ENCODE data around the gene JUN. TPM values are rescaled to one million over a fixed set of nuclear protein-coding genes. Genes with fewer than 3 reads are reported as not detected.

JUN gene
- total and polyA plus RNA-seq, 2 of the 13 experiments (the other 11 are each of a cell fraction or from before 2014, with no cell fraction given): 18.2 to 22.3 TPM

DNA sequence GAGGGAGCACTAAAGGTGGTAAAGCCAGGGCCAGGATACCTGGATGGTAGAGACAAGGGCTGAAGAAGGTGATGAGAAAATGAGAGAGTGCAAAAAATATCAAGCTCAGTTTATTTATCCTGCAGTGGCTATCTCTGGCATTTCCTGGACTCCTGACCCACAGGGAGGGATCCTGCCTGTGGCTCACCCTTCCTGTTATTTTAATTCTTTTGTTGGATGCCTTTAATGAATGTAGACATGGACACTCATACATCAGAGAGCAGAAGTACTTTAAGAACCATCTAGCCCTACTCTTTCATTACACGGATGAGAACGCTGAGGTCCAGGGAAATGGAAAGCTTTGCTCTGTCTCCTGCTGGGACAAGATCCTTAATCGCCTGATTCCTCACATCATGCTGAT, 20.6 kb downstream of the JUN start (continued):
- TF ChIP-seq CHD4 (IDR thresholded peaks at IDR 0.05; ENCODE audit: borderline replicate concordance, low read length) (no peak), ZNF552 (CRISPR knock-in tag; IDR thresholded peaks at IDR 0.05; ENCODE audit: borderline replicate concordance) (no peak), ZNF24 (IDR thresholded peaks at IDR 0.05) (no peak), JUND (CRISPR knock-in tag; IDR thresholded peaks at IDR 0.05) (no peak), REPIN1 (CRISPR knock-in tag; IDR thresholded peaks at IDR 0.05; ENCODE audit: borderline replicate concordance, low read depth) (no peak), KLF15 (CRISPR knock-in tag; IDR thresholded peaks at IDR 0.05; ENCODE audit: borderline replicate concordance) (no peak), RFXAP (CRISPR knock-in tag; IDR thresholded peaks at IDR 0.05; ENCODE audit: borderline replicate concordance) (no peak), ZNF772 (CRISPR knock-in tag; IDR thresholded peaks at IDR 0.05) (no peak), NFATC3 (CRISPR knock-in tag; IDR thresholded peaks at IDR 0.05) (no peak), ZSCAN25 (CRISPR knock-in tag; IDR thresholded peaks at IDR 0.05) (no peak), ZNF549 (CRISPR knock-in tag; IDR thresholded peaks at IDR 0.05) (no peak), MTF2 (CRISPR knock-in tag; IDR thresholded peaks at IDR 0.05; ENCODE audit: borderline replicate concordance) (no peak), WIZ (CRISPR knock-in tag; IDR thresholded peaks at IDR 0.05) (no peak), NCOA2 (CRISPR knock-in tag; IDR thresholded peaks at IDR 0.05) (peak; percentile 45; the same call in 1 of the 2 replicates), ZNF264 (CRISPR knock-in tag; IDR thresholded peaks at IDR 0.05) (no peak), ARHGAP35 (CRISPR knock-in tag; IDR thresholded peaks at IDR 0.05; ENCODE audit: borderline replicate concordance) (no peak), ZFP62 (CRISPR knock-in tag; IDR thresholded peaks at IDR 0.05) (no peak), NFYB (CRISPR knock-in tag; IDR thresholded peaks at IDR 0.05) (no peak), ARNTL (CRISPR knock-in tag; IDR thresholded peaks at IDR 0.05) (no peak), SNAI1 (CRISPR knock-in tag; IDR thresholded peaks at IDR 0.05; ENCODE audit: borderline replicate concordance) (no peak), ZNF350 (CRISPR knock-in tag; IDR thresholded peaks at IDR 0.05; ENCODE audit: borderline replicate concordance, low read depth) (no peak), ZMYM4 (CRISPR knock-in tag; IDR thresholded peaks at IDR 0.05) (no peak), RBM39 (IDR thresholded peaks at IDR 0.05; ENCODE audit: low read depth, low read length, poor library complexity, severe bottlenecking) (no peak), ATF3 (CRISPR knock-in tag; IDR thresholded peaks at IDR 0.05) (no peak)
- TF ChIP-seq, protein P1, sequence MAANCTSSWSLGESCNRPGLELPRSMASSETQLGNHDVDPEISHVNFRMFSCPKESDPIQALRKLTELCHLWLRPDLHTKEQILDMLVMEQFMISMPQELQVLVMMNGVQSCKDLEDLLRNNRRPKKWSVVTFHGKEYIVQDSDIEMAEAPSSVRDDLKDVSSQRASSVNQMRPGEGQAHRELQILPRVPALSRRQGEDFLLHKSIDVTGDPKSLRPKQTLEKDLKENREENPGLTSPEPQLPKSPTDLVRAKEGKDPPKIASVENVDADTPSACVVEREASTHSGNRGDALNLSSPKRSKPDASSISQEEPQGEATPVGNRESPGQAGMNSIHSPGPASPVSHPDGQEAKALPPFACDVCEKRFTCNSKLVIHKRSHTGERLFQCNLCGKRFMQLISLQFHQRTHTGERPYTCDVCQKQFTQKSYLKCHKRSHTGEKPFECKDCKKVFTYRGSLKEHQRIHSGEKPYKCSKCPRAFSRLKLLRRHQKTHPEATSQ (CRISPR knock-in tag; IDR thresholded peaks at IDR 0.05; ENCODE audit: borderline replicate concordance): no peak
- TF ChIP-seq, protein P2, sequence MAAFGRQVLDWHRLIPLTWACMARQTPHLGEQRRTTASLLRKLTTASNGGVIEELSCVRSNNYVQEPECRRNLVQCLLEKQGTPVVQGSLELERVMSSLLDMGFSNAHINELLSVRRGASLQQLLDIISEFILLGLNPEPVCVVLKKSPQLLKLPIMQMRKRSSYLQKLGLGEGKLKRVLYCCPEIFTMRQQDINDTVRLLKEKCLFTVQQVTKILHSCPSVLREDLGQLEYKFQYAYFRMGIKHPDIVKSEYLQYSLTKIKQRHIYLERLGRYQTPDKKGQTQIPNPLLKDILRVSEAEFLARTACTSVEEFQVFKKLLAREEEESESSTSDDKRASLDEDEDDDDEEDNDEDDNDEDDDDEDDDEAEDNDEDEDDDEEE (CRISPR knock-in tag; IDR thresholded peaks at IDR 0.05): no peak
- TF ChIP-seq, protein P3, sequence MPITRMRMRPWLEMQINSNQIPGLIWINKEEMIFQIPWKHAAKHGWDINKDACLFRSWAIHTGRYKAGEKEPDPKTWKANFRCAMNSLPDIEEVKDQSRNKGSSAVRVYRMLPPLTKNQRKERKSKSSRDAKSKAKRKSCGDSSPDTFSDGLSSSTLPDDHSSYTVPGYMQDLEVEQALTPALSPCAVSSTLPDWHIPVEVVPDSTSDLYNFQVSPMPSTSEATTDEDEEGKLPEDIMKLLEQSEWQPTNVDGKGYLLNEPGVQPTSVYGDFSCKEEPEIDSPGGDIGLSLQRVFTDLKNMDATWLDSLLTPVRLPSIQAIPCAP (CRISPR knock-in tag; IDR thresholded peaks at IDR 0.05; ENCODE audit: low read depth): no peak

Measured in HepG2 (cell line).